ENCODE results near the gene HEATR1. TPM values are rescaled to one million over a fixed set of nuclear protein-coding genes. Genes with fewer than 3 reads are reported as not detected.

HEATR1 gene
- total and polyA plus RNA-seq, 9 donors = 5.4 to 51.6 (median 25.0) TPM

- intact Hi-C loops (cut with DNase I) = no loop called here
- no peaks in the 10 kb centered on the region for H3K36me3 ChIP-seq
- H3K4me1 ChIP-seq (ENCODE audit: insufficient read depth) = no peaks in the 10 kb centered on the region
- no peak for TF ChIP-seq EP300 (IDR thresholded peaks at IDR 0.05)
- TF ChIP-seq POLR2A (IDR thresholded peaks at IDR 0.05) = no peak
- no peak for TF ChIP-seq CTCF (IDR thresholded peaks at IDR 0.05)
- 90 to 95% (median 92%) methylated on average over 4 of the region's 4 CpGs for WGBS, 3 donors
- no peak overlapping the region for H3K27ac ChIP-seq
- no peaks in the 10 kb centered on the region for H3K27me3 ChIP-seq
- no peaks in the 10 kb centered on the region for H3K9me3 ChIP-seq
- no peak overlapping the region for H3K4me3 ChIP-seq
- no peak for DNase-seq
Measured at GRCh38 chr1:236541710-236542109, 62.6 kb downstream of the HEATR1 start.

GRCh38 chr1:236540813-236541465, 63.4 kb downstream of the HEATR1 start:
- Histone ChIP-seq H3K4me3 (no peak overlapping the region), H3K27ac (no peak overlapping the region), H3K36me3 (no peaks in the 10 kb centered on the region), H3K4me1 (ENCODE audit: insufficient read depth) (peaks cover 3% of the 10 kb centered on the region), H3K27me3 (no peaks in the 10 kb centered on the region), H3K9me3 (no peaks in the 10 kb centered on the region)
- WGBS, 3 donors = 85 to 96% (median 92%) methylated on average over 4 of the region's 4 CpGs
- no peak for DNase-seq
- no peak for TF ChIP-seq CTCF (IDR thresholded peaks at IDR 0.05)
- TF ChIP-seq EP300 (IDR thresholded peaks at IDR 0.05) = no peak
- TF ChIP-seq POLR2A (IDR thresholded peaks at IDR 0.05) = no peak
- intact Hi-C loops (cut with DNase I) = no loop called here

DNA sequence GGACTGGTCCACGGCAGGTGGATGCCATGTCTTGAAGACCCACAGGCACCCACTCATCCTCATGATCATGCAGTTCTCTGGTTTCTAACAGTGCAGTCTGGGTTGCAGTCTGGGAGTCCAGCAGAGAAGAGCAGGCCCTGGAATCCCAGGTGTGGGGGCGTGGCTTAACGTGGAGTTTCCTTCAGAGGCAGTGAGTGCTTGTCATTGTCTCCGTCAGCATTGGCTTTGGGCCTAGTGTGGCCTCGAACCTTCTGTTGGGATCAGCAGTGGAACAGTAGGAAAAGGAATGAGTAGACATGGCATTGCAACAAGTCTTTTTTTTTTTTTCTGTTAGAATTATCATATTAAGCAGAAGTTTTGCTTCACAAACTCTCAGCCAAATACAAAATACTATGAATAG, 67.8 kb downstream of the HEATR1 start:
- H3K27me3 ChIP-seq = no peaks in the 10 kb centered on the region
- intact Hi-C loops (cut with DNase I) = no loop called here
- TF ChIP-seq POLR2A (IDR thresholded peaks at IDR 0.05) (no peak), CTCF (IDR thresholded peaks at IDR 0.05) (no peak), EP300 (IDR thresholded peaks at IDR 0.05) (no peak)
- WGBS, 3 donors = 74 to 75% (median 75%) methylated on average over 5 of the region's 5 CpGs
- DNase-seq = no peak
- H3K27ac ChIP-seq = no peak overlapping the region
- H3K4me3 ChIP-seq = no peak overlapping the region
- H3K9me3 ChIP-seq = no peaks in the 10 kb centered on the region
- peaks cover 3% of the 10 kb centered on the region for H3K4me1 ChIP-seq (ENCODE audit: insufficient read depth)
- no peaks in the 10 kb centered on the region for H3K36me3 ChIP-seq

DNA sequence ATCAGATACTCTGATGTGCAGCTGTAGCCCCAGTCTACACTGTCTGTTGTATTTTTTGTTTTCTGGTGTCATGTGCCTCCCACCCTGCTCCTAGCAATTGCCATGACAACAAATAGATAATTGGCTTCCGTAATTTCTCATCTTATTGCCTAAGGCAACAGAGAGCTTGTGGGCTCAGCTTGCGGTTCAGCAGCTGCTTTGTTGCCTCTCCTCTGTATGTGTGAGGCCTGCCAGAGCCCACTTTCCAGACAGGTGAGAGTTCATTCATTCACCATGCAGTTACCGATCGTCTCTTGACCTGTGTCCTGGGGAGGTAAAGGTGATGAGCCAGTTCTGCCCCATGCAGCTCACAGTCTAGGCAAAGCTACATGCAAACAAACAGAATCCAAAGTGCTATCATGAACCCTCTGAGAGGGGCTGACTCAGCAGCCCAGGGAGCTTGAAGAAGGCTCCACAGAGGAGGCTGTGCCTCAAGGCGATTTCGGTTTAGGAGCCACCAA, 68.6 kb downstream of the HEATR1 start:
- TF ChIP-seq POLR2A (IDR thresholded peaks at IDR 0.05) (no peak), CTCF (IDR thresholded peaks at IDR 0.05) (no peak), EP300 (IDR thresholded peaks at IDR 0.05) (no peak)
- Histone ChIP-seq H3K9me3 (no peaks in the 10 kb centered on the region), H3K4me1 (ENCODE audit: insufficient read depth) (peaks cover 3% of the 10 kb centered on the region), H3K4me3 (no peak overlapping the region), H3K27ac (no peak overlapping the region), H3K27me3 (no peaks in the 10 kb centered on the region), H3K36me3 (no peaks in the 10 kb centered on the region)
- 85 to 87% (median 86%) methylated on average over 6 of the region's 6 CpGs for WGBS, 3 donors
- DNase-seq = no peak
- intact Hi-C loops (cut with DNase I) = no loop called here

Measured in ovary (tissue), 9 donors.